22Rv1 (cell line): Measurements from ENCODE around the gene DNAJC13.
A peak's percentile ranks its signal among the peaks of the same experiment; 100 is the strongest.

ENCODE experiments used
- H3K27ac ChIP-seq: fragments of 450-650 bp; 2 replicates; pipeline ENCODE4 v1.5.1; 2017
- CTCF ChIP-seq: fragments of 450-650 bp; IDR thresholded peaks from 2 replicates; pipeline ENCODE4 v1.5.1; 2017; ENCODE audit warnings: mild to moderate bottlenecking
- ZFX ChIP-seq: fragments of 450-650 bp; IDR thresholded peaks from 2 replicates; pipeline ENCODE4 v1.6.1; 2017; ENCODE audit warnings: antibody characterized with exemption, borderline replicate concordance

The DNAJC13 gene

GRCh38 chr3:132513057-132513456 is 95.8 kb downstream of the DNAJC13 start:
- no peak for TF ChIP-seq CTCF
- H3K27ac ChIP-seq, result no peak overlapping the region

- H3K27ac ChIP-seq, result no peak overlapping the region
- TF ChIP-seq ZFX (no peak), CTCF (no peak)
These were observed 100.0 kb downstream of the DNAJC13 start for GRCh38 chr3:132517311-132517710.

- H3K27ac ChIP-seq, result no peak overlapping the region
- TF ChIP-seq CTCF (no peak), ZFX (no peak)
These were observed 102.6 kb downstream of the DNAJC13 start for GRCh38 chr3:132519914-132520313.

GRCh38 chr3:132521901-132522300 is 104.6 kb downstream of the DNAJC13 start:
- H3K27ac ChIP-seq, result no peak overlapping the region
- TF ChIP-seq ZFX (no peak), CTCF (no peak)

- TF ChIP-seq ZFX (no peak), CTCF (no peak)
- no peak overlapping the region for H3K27ac ChIP-seq
These were observed 105.1 kb downstream of the DNAJC13 start for GRCh38 chr3:132522353-132522752.

- TF ChIP-seq ZFX (no peak), CTCF (no peak)
- H3K27ac ChIP-seq, result no peak overlapping the region
These were observed 113.3 kb downstream of the DNAJC13 start for GRCh38 chr3:132530624-132531023.

- TF ChIP-seq CTCF, result peak; percentile 81
- no peak for TF ChIP-seq ZFX
- H3K27ac ChIP-seq, result no peak overlapping the region
These were observed 118.5 kb downstream of the DNAJC13 start for GRCh38 chr3:132535575-132536441.
